HepG2 (cell line): ENCODE data around the gene TP53. TPM values are rescaled to one million over a fixed set of nuclear protein-coding genes. Genes with fewer than 3 reads are reported as not detected.

ENCODE experiments used
- ATRX ChIP-seq: sonication (generic); formaldehyde crosslinking; IDR thresholded peaks from 2 replicates; pipeline ENCODE4 v1.4.0; 2020; ENCODE audit warnings: missing genetic modification reagents, borderline replicate concordance
- FOSL1 ChIP-seq: sonication (generic); formaldehyde crosslinking; IDR thresholded peaks from 2 replicates; pipeline ENCODE4 v1.9.0; 2021; ENCODE audit warnings: missing genetic modification reagents, borderline replicate concordance
- GFI1 ChIP-seq: sonication (generic); formaldehyde crosslinking; IDR thresholded peaks from 2 replicates; pipeline ENCODE4 v1.5.0; 2020; ENCODE audit warnings: missing genetic modification reagents, mild to moderate bottlenecking, borderline replicate concordance
- JARID2 ChIP-seq: sonication (generic); formaldehyde crosslinking; IDR thresholded peaks from 2 replicates; pipeline ENCODE4 v1.8.1; 2023; ENCODE audit warnings: missing genetic modification reagents, inconsistent platforms; ENCODE audit not compliant: insufficient replicate concordance
- KLF11 ChIP-seq: IDR thresholded peaks from 2 replicates; pipeline ENCODE4 v1.6.1; 2016; ENCODE audit warnings: missing compliant biosample characterization
- KLF13 ChIP-seq: sonication (generic); formaldehyde crosslinking; IDR thresholded peaks from 2 replicates; pipeline ENCODE4 v1.4.0; 2020; ENCODE audit warnings: mild to moderate bottlenecking, missing genetic modification reagents
- POLR2AphosphoS2 ChIP-seq: IDR thresholded peaks from 2 replicates; pipeline ENCODE4 v1.6.1; 2011; ENCODE audit warnings: low read depth, low read length, improper control_type of control experiment
- RBM39 ChIP-seq: fragments of 200-400 bp; formaldehyde crosslinking; IDR thresholded peaks from one replicate; pipeline ENCODE4 v1.6.1; 2018; ENCODE audit warnings: antibody characterized with exemption, mild to moderate bottlenecking, low read depth, low read length; ENCODE audit not compliant: poor library complexity, severe bottlenecking
- RNF2 ChIP-seq: fragments of 450-650 bp; conservative IDR thresholded peaks from 2 replicates; pipeline ENCODE4 v1.6.1; 2016; ENCODE audit warnings: low read depth
- STAT6 ChIP-seq: sonication (generic); formaldehyde crosslinking; IDR thresholded peaks from 2 replicates; pipeline ENCODE4 v1.4.0; 2020; ENCODE audit warnings: missing genetic modification reagents, mild to moderate bottlenecking, borderline replicate concordance
- ZBTB8A ChIP-seq: sonication (generic); formaldehyde crosslinking; IDR thresholded peaks from 2 replicates; pipeline ENCODE4 v1.4.0; 2020; ENCODE audit warnings: mild to moderate bottlenecking, low read depth, missing genetic modification reagents, borderline replicate concordance
- ZFP90 ChIP-seq: sonication (generic); formaldehyde crosslinking; IDR thresholded peaks from 2 replicates; pipeline ENCODE4 v1.8.0; 2022; ENCODE audit warnings: missing genetic modification reagents, mild to moderate bottlenecking, inconsistent platforms, borderline replicate concordance
- ZIK1 ChIP-seq: sonication (generic); formaldehyde crosslinking; IDR thresholded peaks from 2 replicates; pipeline ENCODE4 v1.5.0; 2020; ENCODE audit warnings: mild to moderate bottlenecking, low read depth, missing genetic modification reagents, borderline replicate concordance
- ZNF276 ChIP-seq: sonication (generic); formaldehyde crosslinking; IDR thresholded peaks from 2 replicates; pipeline ENCODE4 v1.4.0; 2020; ENCODE audit warnings: mild to moderate bottlenecking, low read depth, missing genetic modification reagents
- ZNF720 ChIP-seq: sonication (generic); formaldehyde crosslinking; IDR thresholded peaks from 2 replicates; pipeline ENCODE4 v1.4.0; 2020; ENCODE audit warnings: missing genetic modification reagents
- ZSCAN20 ChIP-seq: sonication (generic); formaldehyde crosslinking; IDR thresholded peaks from 2 replicates; pipeline ENCODE4 v1.4.0; 2020; ENCODE audit warnings: missing genetic modification reagents, mild to moderate bottlenecking, borderline replicate concordance
- polyA plus RNA-seq, 8 experiments: library from polyadenylated mRNA; depleted of rRNA in 3 of 8; stranded (reverse) in 7 of 8; unstranded in 1 of 8; fragments of >200 nt; fragmentation: Illumina TruSeq in 4 of 8; extraction: Trizol in 4 of 8; gene quantifications; 2 replicates each; pipeline versions ENCODE4 v1.2.1 to v1.2.3, GENCODE V29; 2011 to 2016; ENCODE audit warnings: low read depth in 4 of 8, missing spikeins in 1 of 8, mixed read lengths in 1 of 8; ENCODE audit not compliant: insufficient read depth in 1 of 8
- total RNA-seq, 5 experiments: library from RNA; depleted of rRNA; stranded (reverse); fragments of >200 nt; fragmentation: Illumina TruSeq; extraction: Trizol; gene quantifications; 2 replicates each; pipeline ENCODE4 v1.2.3, GENCODE V29; 2016; ENCODE audit warnings: low read depth in 1 of 5
- TF ChIP-seq, protein P1 (sequence below): sonication (generic); formaldehyde crosslinking; IDR thresholded peaks from 2 replicates; pipeline ENCODE4 v1.8.1; 2023; ENCODE audit warnings: mild to moderate bottlenecking, missing genetic modification reagents
- TF ChIP-seq, protein P2 (sequence below): sonication (generic); formaldehyde crosslinking; IDR thresholded peaks from 2 replicates; pipeline ENCODE4 v1.5.0; 2020; ENCODE audit warnings: mild to moderate bottlenecking, missing genetic modification reagents
- TF ChIP-seq, protein P3 (sequence below): fragments of 450-650 bp; IDR thresholded peaks from 2 replicates; pipeline ENCODE4 v1.6.1; 2016

The TP53 gene
- total and polyA plus RNA-seq, 2 of the 13 experiments (the other 11 are each of a cell fraction or from before 2014, with no cell fraction given), result 17.1 to 29.9 TPM

GRCh38 chr17:7686222-7687071 lies 843 bp downstream of the TP53 start (continued):
- TF ChIP-seq RBM39 (no peak), FOSL1 (CRISPR knock-in tag) (no peak), ZNF720 (CRISPR knock-in tag) (no peak), ZIK1 (CRISPR knock-in tag) (no peak), KLF11 (no peak), POLR2AphosphoS2 (no peak), KLF13 (CRISPR knock-in tag) (peak; percentile 76; the same call in 1 of the 2 replicates), ATRX (no peak), ZFP90 (peak; percentile 84), ZNF276 (CRISPR knock-in tag) (no peak; the same call in 1 of the 2 replicates), STAT6 (0 out of 2 replicates have a peak, but pooled peaks have one; percentile 18), RNF2 (no peak), ZSCAN20 (CRISPR knock-in tag) (no peak), GFI1 (CRISPR knock-in tag) (no peak), ZBTB8A (no peak), JARID2 (CRISPR knock-in tag) (no peak)
- TF ChIP-seq, protein P1, sequence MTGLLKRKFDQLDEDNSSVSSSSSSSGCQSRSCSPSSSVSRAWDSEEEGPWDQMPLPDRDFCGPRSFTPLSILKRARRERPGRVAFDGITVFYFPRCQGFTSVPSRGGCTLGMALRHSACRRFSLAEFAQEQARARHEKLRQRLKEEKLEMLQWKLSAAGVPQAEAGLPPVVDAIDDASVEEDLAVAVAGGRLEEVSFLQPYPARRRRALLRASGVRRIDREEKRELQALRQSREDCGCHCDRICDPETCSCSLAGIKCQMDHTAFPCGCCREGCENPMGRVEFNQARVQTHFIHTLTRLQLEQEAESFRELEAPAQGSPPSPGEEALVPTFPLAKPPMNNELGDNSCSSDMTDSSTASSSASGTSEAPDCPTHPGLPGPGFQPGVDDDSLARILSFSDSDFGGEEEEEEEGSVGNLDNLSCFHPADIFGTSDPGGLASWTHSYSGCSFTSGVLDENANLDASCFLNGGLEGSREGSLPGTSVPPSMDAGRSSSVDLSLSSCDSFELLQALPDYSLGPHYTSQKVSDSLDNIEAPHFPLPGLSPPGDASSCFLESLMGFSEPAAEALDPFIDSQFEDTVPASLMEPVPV, result 0 out of 2 replicates have a peak, but pooled peaks have one; percentile 32
- TF ChIP-seq, protein P2, sequence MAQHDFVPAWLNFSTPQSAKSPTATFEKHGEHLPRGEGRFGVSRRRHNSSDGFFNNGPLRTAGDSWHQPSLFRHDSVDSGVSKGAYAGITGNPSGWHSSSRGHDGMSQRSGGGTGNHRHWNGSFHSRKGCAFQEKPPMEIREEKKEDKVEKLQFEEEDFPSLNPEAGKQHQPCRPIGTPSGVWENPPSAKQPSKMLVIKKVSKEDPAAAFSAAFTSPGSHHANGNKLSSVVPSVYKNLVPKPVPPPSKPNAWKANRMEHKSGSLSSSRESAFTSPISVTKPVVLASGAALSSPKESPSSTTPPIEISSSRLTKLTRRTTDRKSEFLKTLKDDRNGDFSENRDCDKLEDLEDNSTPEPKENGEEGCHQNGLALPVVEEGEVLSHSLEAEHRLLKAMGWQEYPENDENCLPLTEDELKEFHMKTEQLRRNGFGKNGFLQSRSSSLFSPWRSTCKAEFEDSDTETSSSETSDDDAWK (CRISPR knock-in tag), result no peak
- TF ChIP-seq, protein P3, sequence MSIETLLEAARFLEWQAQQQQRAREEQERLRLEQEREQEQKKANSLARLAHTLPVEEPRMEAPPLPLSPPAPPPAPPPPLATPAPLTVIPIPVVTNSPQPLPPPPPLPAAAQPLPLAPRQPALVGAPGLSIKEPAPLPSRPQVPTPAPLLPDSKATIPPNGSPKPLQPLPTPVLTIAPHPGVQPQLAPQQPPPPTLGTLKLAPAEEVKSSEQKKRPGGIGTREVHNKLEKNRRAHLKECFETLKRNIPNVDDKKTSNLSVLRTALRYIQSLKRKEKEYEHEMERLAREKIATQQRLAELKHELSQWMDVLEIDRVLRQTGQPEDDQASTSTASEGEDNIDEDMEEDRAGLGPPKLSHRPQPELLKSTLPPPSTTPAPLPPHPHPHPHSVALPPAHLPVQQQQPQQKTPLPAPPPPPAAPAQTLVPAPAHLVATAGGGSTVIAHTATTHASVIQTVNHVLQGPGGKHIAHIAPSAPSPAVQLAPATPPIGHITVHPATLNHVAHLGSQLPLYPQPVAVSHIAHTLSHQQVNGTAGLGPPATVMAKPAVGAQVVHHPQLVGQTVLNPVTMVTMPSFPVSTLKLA, result no peak
